ENCODE results near the gene TERB1.

DNA sequence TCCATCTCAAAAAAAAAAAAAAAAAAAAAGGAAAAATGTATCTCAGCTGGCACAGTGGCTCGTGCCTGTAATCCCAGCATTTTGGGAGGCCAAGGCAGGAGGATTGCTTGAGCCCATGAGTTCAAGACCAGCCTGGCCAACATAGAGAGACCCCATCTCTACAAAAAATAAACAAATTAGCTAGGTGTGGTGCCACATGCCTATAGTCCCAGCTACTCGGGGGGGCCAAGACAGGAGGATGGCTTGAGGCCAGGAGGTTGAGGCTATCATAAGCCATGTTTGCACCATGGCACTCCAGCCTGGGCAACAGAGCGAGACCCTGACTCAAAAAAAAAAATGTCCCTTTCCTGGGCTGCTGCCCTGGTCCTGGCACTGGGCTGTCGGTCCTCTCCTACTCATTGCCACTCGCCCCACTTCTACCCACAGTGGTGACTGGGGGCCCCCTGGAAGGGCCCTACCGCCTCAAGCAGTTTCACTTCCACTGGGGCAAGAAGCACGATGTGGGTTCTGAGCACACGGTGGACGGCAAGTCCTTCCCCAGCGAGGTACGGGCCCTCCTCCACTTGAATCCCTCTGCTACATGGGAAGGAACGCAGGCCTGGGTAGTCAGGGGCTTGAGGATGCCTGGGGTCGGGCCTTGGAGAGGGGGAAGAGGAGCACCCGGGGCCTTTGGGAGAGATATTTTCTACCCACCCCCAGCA is 48.9 kb upstream of the TERB1 start:
- TF ChIP-seq, protein P1, sequence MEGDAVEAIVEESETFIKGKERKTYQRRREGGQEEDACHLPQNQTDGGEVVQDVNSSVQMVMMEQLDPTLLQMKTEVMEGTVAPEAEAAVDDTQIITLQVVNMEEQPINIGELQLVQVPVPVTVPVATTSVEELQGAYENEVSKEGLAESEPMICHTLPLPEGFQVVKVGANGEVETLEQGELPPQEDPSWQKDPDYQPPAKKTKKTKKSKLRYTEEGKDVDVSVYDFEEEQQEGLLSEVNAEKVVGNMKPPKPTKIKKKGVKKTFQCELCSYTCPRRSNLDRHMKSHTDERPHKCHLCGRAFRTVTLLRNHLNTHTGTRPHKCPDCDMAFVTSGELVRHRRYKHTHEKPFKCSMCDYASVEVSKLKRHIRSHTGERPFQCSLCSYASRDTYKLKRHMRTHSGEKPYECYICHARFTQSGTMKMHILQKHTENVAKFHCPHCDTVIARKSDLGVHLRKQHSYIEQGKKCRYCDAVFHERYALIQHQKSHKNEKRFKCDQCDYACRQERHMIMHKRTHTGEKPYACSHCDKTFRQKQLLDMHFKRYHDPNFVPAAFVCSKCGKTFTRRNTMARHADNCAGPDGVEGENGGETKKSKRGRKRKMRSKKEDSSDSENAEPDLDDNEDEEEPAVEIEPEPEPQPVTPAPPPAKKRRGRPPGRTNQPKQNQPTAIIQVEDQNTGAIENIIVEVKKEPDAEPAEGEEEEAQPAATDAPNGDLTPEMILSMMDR (IDR thresholded peaks at IDR 0.05; ENCODE audit: poor library complexity, severe bottlenecking): no peak
- TF ChIP-seq MXI1 (conservative IDR thresholded peaks at IDR 0.05; ENCODE audit: poor library complexity, severe bottlenecking): no peak
